Measurements from ENCODE around the gene DCLK1.

Gene DCLK1

DNA sequence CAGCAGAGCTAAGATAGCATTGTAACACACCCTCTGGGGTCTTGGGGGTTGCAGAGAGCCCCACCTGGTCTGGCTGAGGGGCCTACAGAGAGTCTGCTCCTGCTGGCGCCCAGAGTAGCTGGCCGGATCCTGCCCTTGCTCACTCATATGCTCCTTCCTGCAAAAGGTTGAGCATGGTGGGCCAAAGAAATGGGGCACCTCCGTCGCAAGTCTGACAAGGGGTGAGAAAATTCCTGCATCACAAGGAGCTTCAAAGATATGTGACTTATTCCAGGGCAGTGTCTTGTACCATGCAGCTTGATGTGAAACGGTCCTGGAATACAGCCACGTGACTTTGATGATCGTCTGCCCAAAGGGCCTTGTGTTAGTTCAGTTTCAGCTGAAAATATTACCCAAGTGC, 218.3 kb downstream of the DCLK1 start:
- DNase-seq (ENCODE audit: low spot score in 2 of 2) (no peak), ATAC-seq (replicated peaks; ENCODE audit: extremely low read depth, poor library complexity, severe bottlenecking) (no peak)
- Mint-ChIP-seq H3K4me1 (no peaks in the 10 kb centered on the region), H3K27ac (ENCODE audit: low read depth) (no peak overlapping the region), H3K36me3 (ENCODE audit: insufficient read depth) (no peaks in the 10 kb centered on the region), H3K9me3 (peaks cover 6% of the 10 kb centered on the region), H3K27me3 (no peaks in the 10 kb centered on the region), H3K4me3 (no peak overlapping the region)

DNA sequence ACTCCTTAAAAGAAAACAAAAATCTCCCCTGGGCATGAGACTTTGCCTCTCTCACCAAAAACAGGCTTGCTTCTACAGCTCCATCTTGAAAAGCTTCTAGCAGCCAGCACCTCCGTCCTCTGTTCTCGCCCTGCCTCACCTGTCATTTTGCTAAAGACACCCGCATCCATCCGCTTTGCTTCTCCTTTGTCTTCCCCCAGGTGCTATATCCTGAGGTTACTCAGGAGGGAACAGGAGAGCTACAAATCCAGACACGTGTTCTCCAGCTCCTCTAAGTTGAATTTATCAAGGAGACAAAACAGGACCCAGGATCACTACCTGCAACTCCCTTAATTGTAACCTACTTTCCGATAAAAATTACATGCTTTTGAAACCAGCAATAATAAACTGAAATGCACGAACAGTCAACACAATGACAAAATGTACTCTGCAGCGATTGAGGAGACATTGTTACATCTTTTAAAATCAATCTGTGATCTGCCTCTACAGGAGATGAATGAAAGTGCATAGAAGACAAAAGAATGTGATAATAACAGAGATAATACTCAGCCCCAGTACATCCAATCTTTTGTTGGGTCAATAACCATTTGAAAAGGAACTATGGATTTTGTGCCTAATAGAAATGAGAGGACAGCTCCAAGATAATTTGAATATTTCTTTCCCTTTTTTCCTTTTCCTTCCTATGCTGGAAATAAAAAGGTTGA, 221.2 kb downstream of the DCLK1 start:
- Mint-ChIP-seq H3K9me3 (no peaks in the 10 kb centered on the region), H3K27me3 (no peaks in the 10 kb centered on the region), H3K27ac (ENCODE audit: low read depth) (no peak overlapping the region), H3K36me3 (ENCODE audit: insufficient read depth) (no peaks in the 10 kb centered on the region), H3K4me1 (no peaks in the 10 kb centered on the region), H3K4me3 (no peak overlapping the region)
- DNase-seq (ENCODE audit: low spot score in 2 of 2) (no peak), ATAC-seq (replicated peaks; ENCODE audit: extremely low read depth, poor library complexity, severe bottlenecking) (no peak)

DNA sequence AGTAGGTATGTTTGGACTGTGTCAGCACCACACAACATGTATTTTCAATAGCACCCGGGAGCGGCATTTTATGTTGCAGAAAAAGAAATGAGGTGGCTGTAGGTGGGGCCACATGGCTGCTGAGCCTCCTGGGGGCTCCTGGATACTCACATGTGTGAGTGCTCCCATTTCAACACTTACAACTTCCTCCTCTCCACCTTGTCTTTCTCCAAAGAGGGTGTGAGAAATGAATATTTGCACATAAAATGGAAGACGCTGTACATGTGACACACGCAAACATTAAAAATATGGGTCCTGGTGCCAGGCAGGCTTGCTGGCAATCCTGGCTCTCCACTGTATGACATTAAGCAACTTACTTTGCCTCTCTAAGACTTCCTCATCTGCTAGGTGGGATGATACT, 222.1 kb downstream of the DCLK1 start:
- no peak overlapping the region for H3K27ac Mint-ChIP-seq (ENCODE audit: low read depth)
- H3K9me3 Mint-ChIP-seq = no peaks in the 10 kb centered on the region
- H3K36me3 Mint-ChIP-seq (ENCODE audit: insufficient read depth) = no peaks in the 10 kb centered on the region
- H3K27me3 Mint-ChIP-seq = no peaks in the 10 kb centered on the region
- ATAC-seq (replicated peaks; ENCODE audit: extremely low read depth, poor library complexity, severe bottlenecking) (no peak), DNase-seq (ENCODE audit: low spot score in 2 of 2) (no peak)
- H3K4me1 Mint-ChIP-seq = no peaks in the 10 kb centered on the region
- no peak overlapping the region for H3K4me3 Mint-ChIP-seq

GRCh38 chr13:35908226-35908625, 223.0 kb downstream of the DCLK1 start:
- Mint-ChIP-seq H3K9me3 (peaks cover 3% of the 10 kb centered on the region), H3K27ac (ENCODE audit: low read depth) (no peak overlapping the region), H3K4me3 (no peak overlapping the region), H3K4me1 (no peaks in the 10 kb centered on the region), H3K36me3 (ENCODE audit: insufficient read depth) (no peaks in the 10 kb centered on the region), H3K27me3 (no peaks in the 10 kb centered on the region)
- ATAC-seq (replicated peaks; ENCODE audit: extremely low read depth, poor library complexity, severe bottlenecking) (no peak), DNase-seq (ENCODE audit: low spot score in 2 of 2) (no peak)

DNA sequence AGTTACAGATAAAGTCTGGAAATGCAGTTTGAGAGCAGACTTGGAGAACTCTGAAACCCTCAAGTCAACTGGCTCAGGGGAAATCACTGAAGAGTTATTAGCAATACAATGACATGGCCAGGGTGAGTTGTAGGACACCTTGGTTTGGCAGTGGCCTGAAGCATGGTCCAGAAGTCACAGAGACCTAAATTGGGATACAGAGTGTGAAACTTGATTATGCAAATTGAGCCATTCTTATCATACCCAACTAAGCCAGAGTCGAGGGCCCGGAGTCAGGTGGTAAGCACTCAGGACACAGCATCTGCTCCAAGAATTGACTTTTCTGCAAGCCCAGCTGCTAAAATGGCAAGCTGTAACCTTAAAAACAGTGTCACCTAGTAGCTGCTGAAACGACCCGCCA, 224.5 kb downstream of the DCLK1 start:
- DNase-seq (ENCODE audit: low spot score in 2 of 2) (no peak), ATAC-seq (replicated peaks; ENCODE audit: extremely low read depth, poor library complexity, severe bottlenecking) (no peak)
- H3K4me3 Mint-ChIP-seq = no peak overlapping the region
- no peaks in the 10 kb centered on the region for H3K4me1 Mint-ChIP-seq
- H3K9me3 Mint-ChIP-seq = peaks cover 11% of the 10 kb centered on the region
- H3K27me3 Mint-ChIP-seq = no peaks in the 10 kb centered on the region
- H3K27ac Mint-ChIP-seq (ENCODE audit: low read depth) = no peak overlapping the region
- H3K36me3 Mint-ChIP-seq (ENCODE audit: insufficient read depth) = no peaks in the 10 kb centered on the region

GRCh38 chr13:35903075-35903474, 228.1 kb downstream of the DCLK1 start:
- peaks cover 2% of the 10 kb centered on the region for H3K36me3 Mint-ChIP-seq (ENCODE audit: insufficient read depth)

GRCh38 chr13:35898041-35898440, 233.1 kb downstream of the DCLK1 start:
- peaks cover 20% of the 10 kb centered on the region for H3K9me3 Mint-ChIP-seq
- no peak for ATAC-seq (replicated peaks; ENCODE audit: extremely low read depth, poor library complexity, severe bottlenecking)
- DNase-seq (ENCODE audit: low spot score in 2 of 2) = no peak
- H3K36me3 Mint-ChIP-seq (ENCODE audit: insufficient read depth) = peaks cover 2% of the 10 kb centered on the region
- no peak overlapping the region for H3K4me3 Mint-ChIP-seq
- H3K27ac Mint-ChIP-seq (ENCODE audit: low read depth) = no peak overlapping the region
- H3K4me1 Mint-ChIP-seq = no peaks in the 10 kb centered on the region
- H3K27me3 Mint-ChIP-seq = no peaks in the 10 kb centered on the region

More at GRCh38 chr13:35903075-35903474, 228.1 kb downstream of the DCLK1 start:
- Mint-ChIP-seq H3K27ac (ENCODE audit: low read depth) (no peak overlapping the region), H3K9me3 (peaks cover 11% of the 10 kb centered on the region), H3K4me1 (no peaks in the 10 kb centered on the region), H3K4me3 (no peak overlapping the region), H3K27me3 (no peaks in the 10 kb centered on the region)
- no peak for DNase-seq (ENCODE audit: low spot score in 2 of 2)
- ATAC-seq (replicated peaks; ENCODE audit: extremely low read depth, poor library complexity, severe bottlenecking) = no peak

DNA sequence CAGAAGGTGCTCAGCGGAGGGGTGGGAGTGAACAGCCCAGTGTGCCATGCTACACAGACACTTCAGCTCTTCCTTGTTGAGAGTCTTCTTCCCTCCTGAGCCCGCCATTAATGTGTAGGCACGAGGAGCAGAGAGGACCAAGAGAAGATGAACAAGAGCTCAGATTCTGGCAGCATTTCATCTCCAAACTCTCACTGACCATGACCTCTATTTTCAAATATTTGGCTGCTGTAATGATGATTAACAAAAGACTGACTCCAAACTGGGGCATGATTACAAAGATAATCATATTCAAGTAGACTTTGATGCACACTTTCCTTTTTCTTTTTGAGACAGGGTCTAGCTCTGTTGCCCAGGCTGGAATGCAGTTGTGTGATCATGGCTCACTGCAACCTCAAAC, 236.5 kb downstream of the DCLK1 start:
- no peak overlapping the region for H3K27ac Mint-ChIP-seq (ENCODE audit: low read depth)
- no peaks in the 10 kb centered on the region for H3K27me3 Mint-ChIP-seq
- DNase-seq (ENCODE audit: low spot score in 2 of 2) (no peak), ATAC-seq (replicated peaks; ENCODE audit: extremely low read depth, poor library complexity, severe bottlenecking) (no peak)
- H3K36me3 Mint-ChIP-seq (ENCODE audit: insufficient read depth) = no peaks in the 10 kb centered on the region
- no peak overlapping the region for H3K4me3 Mint-ChIP-seq
- H3K4me1 Mint-ChIP-seq = no peaks in the 10 kb centered on the region
- peaks cover 14% of the 10 kb centered on the region for H3K9me3 Mint-ChIP-seq

- no peak for ATAC-seq (replicated peaks; ENCODE audit: extremely low read depth, poor library complexity, severe bottlenecking)
- Mint-ChIP-seq H3K36me3 (ENCODE audit: insufficient read depth) (no peaks in the 10 kb centered on the region), H3K4me3 (no peak overlapping the region), H3K27ac (ENCODE audit: low read depth) (no peak overlapping the region), H3K4me1 (no peaks in the 10 kb centered on the region), H3K27me3 (no peaks in the 10 kb centered on the region), H3K9me3 (peaks cover 14% of the 10 kb centered on the region)
- DNase-seq (ENCODE audit: low spot score in 2 of 2) = no peak
Measured at GRCh38 chr13:35892837-35893814, 238.1 kb downstream of the DCLK1 start.

- Mint-ChIP-seq H3K9me3 (peaks cover 8% of the 10 kb centered on the region), H3K36me3 (ENCODE audit: insufficient read depth) (no peaks in the 10 kb centered on the region), H3K4me3 (no peak overlapping the region), H3K27me3 (no peaks in the 10 kb centered on the region), H3K4me1 (no peaks in the 10 kb centered on the region), H3K27ac (ENCODE audit: low read depth) (no peak overlapping the region)
- no peak for ATAC-seq (replicated peaks; ENCODE audit: extremely low read depth, poor library complexity, severe bottlenecking)
- DNase-seq (ENCODE audit: low spot score in 2 of 2) = no peak
Measured at GRCh38 chr13:35891507-35892441, 239.4 kb downstream of the DCLK1 start.

DNA sequence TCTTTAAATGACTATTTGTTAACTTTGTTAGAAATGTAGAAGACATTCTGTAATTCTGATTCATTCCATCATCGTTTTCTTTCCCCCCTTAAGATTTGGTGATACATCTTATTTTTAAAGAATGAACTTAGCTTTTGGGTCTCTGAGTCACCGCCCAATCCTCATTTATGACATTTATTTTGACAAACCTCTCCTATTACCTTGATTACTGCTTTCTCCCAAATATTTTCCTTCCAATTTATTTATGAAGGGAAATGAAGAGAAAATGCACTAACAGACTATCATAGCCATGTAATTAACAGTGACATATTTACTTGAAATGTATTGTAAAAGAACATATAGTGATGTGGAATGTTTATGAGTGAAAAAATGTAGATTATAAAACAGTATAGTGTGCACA, 241.6 kb downstream of the DCLK1 start:
- Mint-ChIP-seq H3K27ac (ENCODE audit: low read depth) (no peak overlapping the region), H3K27me3 (no peaks in the 10 kb centered on the region), H3K4me1 (no peaks in the 10 kb centered on the region), H3K9me3 (peaks cover 6% of the 10 kb centered on the region), H3K4me3 (no peak overlapping the region), H3K36me3 (ENCODE audit: insufficient read depth) (no peaks in the 10 kb centered on the region)
- ATAC-seq (replicated peaks; ENCODE audit: extremely low read depth, poor library complexity, severe bottlenecking) = no peak
- no peak for DNase-seq (ENCODE audit: low spot score in 2 of 2)

DNA sequence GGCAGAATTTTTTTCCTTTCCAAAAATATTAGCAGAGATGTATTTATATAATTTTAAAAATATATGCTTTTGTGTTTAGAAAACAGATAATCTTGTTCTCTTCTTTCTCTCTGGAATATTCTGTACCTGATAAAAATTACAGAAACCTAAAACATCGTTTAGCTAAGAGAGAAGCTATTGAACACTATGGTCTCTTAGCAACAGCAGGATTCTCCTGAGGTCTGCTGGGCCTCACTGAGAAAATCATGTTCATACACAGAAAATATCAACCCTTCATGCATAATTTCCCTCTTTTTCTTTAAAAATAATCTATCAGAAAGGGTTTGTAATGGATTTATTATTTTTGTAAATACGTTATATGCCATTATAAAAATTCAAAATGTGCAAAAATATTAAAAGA, 242.2 kb downstream of the DCLK1 start:
- H3K4me1 Mint-ChIP-seq = no peaks in the 10 kb centered on the region
- no peak overlapping the region for H3K4me3 Mint-ChIP-seq
- H3K27ac Mint-ChIP-seq (ENCODE audit: low read depth) = no peak overlapping the region
- no peak for DNase-seq (ENCODE audit: low spot score in 2 of 2)
- no peaks in the 10 kb centered on the region for H3K27me3 Mint-ChIP-seq
- no peak for ATAC-seq (replicated peaks; ENCODE audit: extremely low read depth, poor library complexity, severe bottlenecking)
- no peaks in the 10 kb centered on the region for H3K36me3 Mint-ChIP-seq (ENCODE audit: insufficient read depth)
- H3K9me3 Mint-ChIP-seq = peaks cover under 1% of the 10 kb centered on the region

Measured in central memory CD8-positive, alpha-beta T cell (primary cell).